Keratinocyte (primary cell): ENCODE results near the gene ELOB.

Experiments
- CTCF ChIP-seq, 3 experiments: IDR thresholded peaks in 1 of 3; conservative IDR thresholded peaks in 1 of 3; optimal IDR thresholded peaks in 1 of 3; 2 replicates in 2 of 3; 3 replicates in 1 of 3; pipeline versions ENCODE3 to v1.5.1; 2011; ENCODE audit warnings: low read length in 3 of 3, mild to moderate bottlenecking in 3 of 3, moderate library complexity in 2 of 3, control low read depth in 1 of 3, inconsistent platforms in 1 of 3; ENCODE audit not compliant: insufficient read depth in 2 of 3; ENCODE audit errors: extremely low read depth in 1 of 3
- EZH2 ChIP-seq: IDR thresholded peaks from one replicate; pipeline ENCODE4 v1.6.1; 2012; ENCODE audit warnings: inconsistent platforms, mild to moderate bottlenecking, low read length, moderate library complexity

- TF ChIP-seq CTCF (optimal IDR thresholded peaks at IDR 0.05 in 1 of 3, IDR thresholded peaks at IDR 0.05 in 1 of 3, conservative IDR thresholded peaks at IDR 0.05 in 1 of 3; ENCODE audit: extremely low read depth in 1 of 3, insufficient read depth in 2 of 3, low read length in 3 of 3) (no peak), EZH2 (no peak)
Measured at GRCh38 chr16:2745116-2745890, 31.8 kb downstream of the ELOB start.
